NCI-H146 (cell line): Measurements from ENCODE around the gene PNMA6F.
"Not testable (repeated sequence)": the region's sequence is repeated elsewhere in the genome, so short reads cannot be mapped to it uniquely, and the experiment has no call there.

ENCODE experiments used
- DNase-seq: peaks from one replicate; lab custom pipeline; 2025; lab: John Stamatoyannopoulos, UW

PNMA6F gene

GRCh38 chrX:153302796-153303195 is 18.8 kb downstream of the PNMA6F start:
- DNase-seq: no peak

- no peak for DNase-seq
These were observed 19.8 kb downstream of the PNMA6F start for GRCh38 chrX:153301746-153302145.

GRCh38 chrX:153299855-153300254 is 21.7 kb downstream of the PNMA6F start:
- no peak for DNase-seq

- DNase-seq: no peak
These were observed 24.2 kb downstream of the PNMA6F start for GRCh38 chrX:153297376-153297775.

- not testable (repeated sequence) for DNase-seq
These were observed 28.0 kb downstream of the PNMA6F start for GRCh38 chrX:153293485-153294071.

GRCh38 chrX:153288807-153289206 is 32.8 kb downstream of the PNMA6F start:
- not testable (repeated sequence) for DNase-seq

- DNase-seq: not testable (repeated sequence)
These were observed 35.9 kb downstream of the PNMA6F start for GRCh38 chrX:153285678-153286077.

GRCh38 chrX:153283982-153284381 is 37.6 kb downstream of the PNMA6F start:
- DNase-seq: not testable (repeated sequence)

GRCh38 chrX:153281784-153282183 is 39.8 kb downstream of the PNMA6F start:
- DNase-seq: not testable (repeated sequence)

GRCh38 chrX:153279304-153279703 is 42.3 kb downstream of the PNMA6F start:
- DNase-seq: not testable (repeated sequence)

GRCh38 chrX:153276049-153276448 is 45.5 kb downstream of the PNMA6F start:
- DNase-seq: not testable (repeated sequence)

- DNase-seq: not testable (repeated sequence)
These were observed 46.1 kb downstream of the PNMA6F start for GRCh38 chrX:153275418-153275817.

GRCh38 chrX:153272584-153272983 is 49.0 kb downstream of the PNMA6F start:
- not testable (repeated sequence) for DNase-seq

GRCh38 chrX:153272070-153272469 is 49.5 kb downstream of the PNMA6F start:
- not testable (repeated sequence) for DNase-seq
